Esophagus muscularis mucosa (tissue), 4 donors: ENCODE data around the gene AURKA.

Experiments
- EP300 ChIP-seq: sonication (generic); formaldehyde crosslinking; IDR thresholded peaks from one replicate; pipeline ENCODE4 v1.6.1; 2017; ENCODE audit warnings: antibody characterized with exemption
- POLR2A ChIP-seq: fragments of 450-650 bp; IDR thresholded peaks from one replicate; pipeline ENCODE4 v1.6.1; 2017; ENCODE audit warnings: antibody characterized with exemption, moderate library complexity, mild to moderate bottlenecking, low read depth
- POLR2AphosphoS5 ChIP-seq, 2 donors: sonication (generic); formaldehyde crosslinking; IDR thresholded peaks; one replicate each; pipeline ENCODE4 v1.6.1; 2017; ENCODE audit warnings: antibody characterized with exemption in 2 of 2
- TF ChIP-seq, protein P1 (sequence below), 3 experiments: fragments of 200-600 bp in 2 of 3; fragments of 450-650 bp in 1 of 3; sonication (generic) in 2 of 3; IDR thresholded peaks; one replicate each; pipeline ENCODE4 v1.5.1; 2017 to 2019; ENCODE audit warnings: antibody characterized with exemption in 3 of 3, mild to moderate bottlenecking in 2 of 3, moderate library complexity in 1 of 3

DNA sequence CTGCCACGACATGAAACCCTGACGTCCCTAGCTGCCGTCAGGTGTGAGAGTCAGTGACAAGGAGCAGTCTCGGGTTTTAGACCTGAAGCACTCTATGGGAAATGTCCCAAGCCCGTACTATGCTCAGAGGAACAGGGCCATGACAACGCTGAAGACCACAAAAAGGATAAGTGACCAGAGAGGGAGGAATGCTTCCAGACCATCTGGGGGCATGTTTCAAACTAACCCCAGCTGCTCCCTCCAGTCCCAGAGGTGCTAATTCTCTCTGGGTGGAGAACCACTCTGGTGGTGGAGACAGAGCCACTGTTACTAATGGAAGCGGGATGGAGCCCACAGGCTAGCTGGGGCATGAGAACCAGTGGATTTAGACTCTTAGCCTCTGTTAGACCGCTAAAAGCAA lies 8.7 kb downstream of the AURKA start:
- TF ChIP-seq, protein P1, sequence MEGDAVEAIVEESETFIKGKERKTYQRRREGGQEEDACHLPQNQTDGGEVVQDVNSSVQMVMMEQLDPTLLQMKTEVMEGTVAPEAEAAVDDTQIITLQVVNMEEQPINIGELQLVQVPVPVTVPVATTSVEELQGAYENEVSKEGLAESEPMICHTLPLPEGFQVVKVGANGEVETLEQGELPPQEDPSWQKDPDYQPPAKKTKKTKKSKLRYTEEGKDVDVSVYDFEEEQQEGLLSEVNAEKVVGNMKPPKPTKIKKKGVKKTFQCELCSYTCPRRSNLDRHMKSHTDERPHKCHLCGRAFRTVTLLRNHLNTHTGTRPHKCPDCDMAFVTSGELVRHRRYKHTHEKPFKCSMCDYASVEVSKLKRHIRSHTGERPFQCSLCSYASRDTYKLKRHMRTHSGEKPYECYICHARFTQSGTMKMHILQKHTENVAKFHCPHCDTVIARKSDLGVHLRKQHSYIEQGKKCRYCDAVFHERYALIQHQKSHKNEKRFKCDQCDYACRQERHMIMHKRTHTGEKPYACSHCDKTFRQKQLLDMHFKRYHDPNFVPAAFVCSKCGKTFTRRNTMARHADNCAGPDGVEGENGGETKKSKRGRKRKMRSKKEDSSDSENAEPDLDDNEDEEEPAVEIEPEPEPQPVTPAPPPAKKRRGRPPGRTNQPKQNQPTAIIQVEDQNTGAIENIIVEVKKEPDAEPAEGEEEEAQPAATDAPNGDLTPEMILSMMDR (IDR thresholded peaks at IDR 0.05): no peak
- no peak for TF ChIP-seq EP300
- TF ChIP-seq POLR2A: no peak
- TF ChIP-seq POLR2AphosphoS5 (IDR thresholded peaks at IDR 0.05): no peak
